ENCODE results near the gene CACNA1G.

- TF ChIP-seq CTCF (IDR thresholded peaks at IDR 0.05), result no peak
- no peak for TF ChIP-seq POLR2A (IDR thresholded peaks at IDR 0.05)
Observed at GRCh38 chr17:50588391-50589049, 28.0 kb downstream of the CACNA1G start.

Measured in testis (tissue), 2 donors.